Ishikawa (cell line): ENCODE data around the gene EDN2.

Source experiments
- CEBPB ChIP-seq: IDR thresholded peaks from 2 replicates; pipeline ENCODE4 v1.6.1; 2012
- CREB1 ChIP-seq: IDR thresholded peaks from 2 replicates; pipeline ENCODE4 v1.6.1; 2012; ENCODE audit warnings: low read depth
- EGR1 ChIP-seq: IDR thresholded peaks from 2 replicates; pipeline ENCODE4 v1.6.1; 2012
- EP300 ChIP-seq: IDR thresholded peaks from 2 replicates; pipeline ENCODE4 v1.6.1; 2012; ENCODE audit warnings: borderline replicate concordance
- FOXM1 ChIP-seq: IDR thresholded peaks from 2 replicates; pipeline ENCODE4 v1.6.1; 2012; ENCODE audit warnings: low read depth, borderline replicate concordance
- NFIC ChIP-seq: IDR thresholded peaks from 2 replicates; pipeline ENCODE4 v1.6.1; 2012
- RAD21 ChIP-seq: IDR thresholded peaks from 2 replicates; pipeline ENCODE4 v1.6.1; 2012; ENCODE audit warnings: low read depth
- REST ChIP-seq: IDR thresholded peaks from 2 replicates; pipeline ENCODE4 v1.6.1; 2012; ENCODE audit warnings: low read depth, mild to moderate bottlenecking
- TAF1 ChIP-seq: IDR thresholded peaks from 2 replicates; pipeline ENCODE4 v1.6.1; 2012; ENCODE audit warnings: low read depth, mild to moderate bottlenecking
- TCF12 ChIP-seq: IDR thresholded peaks from 2 replicates; pipeline ENCODE4 v1.6.1; 2012; ENCODE audit warnings: low read depth
- TEAD4 ChIP-seq: IDR thresholded peaks from 2 replicates; pipeline ENCODE4 v1.6.1; 2012
- YY1 ChIP-seq: IDR thresholded peaks from 2 replicates; pipeline ENCODE4 v1.6.1; 2012; ENCODE audit warnings: low read depth
- ZBTB7A ChIP-seq: IDR thresholded peaks from 2 replicates; pipeline ENCODE4 v1.6.1; 2012; ENCODE audit warnings: low read depth
- TF ChIP-seq, protein P1 (sequence below): IDR thresholded peaks from 2 replicates; pipeline ENCODE4 v1.6.1; 2012
- TF ChIP-seq, protein P2 (sequence below): IDR thresholded peaks from 2 replicates; pipeline ENCODE4 v1.6.1; 2012

The EDN2 gene

GRCh38 chr1:41436281-41437010, 48.0 kb downstream of the EDN2 start:
- TF ChIP-seq, protein P1, sequence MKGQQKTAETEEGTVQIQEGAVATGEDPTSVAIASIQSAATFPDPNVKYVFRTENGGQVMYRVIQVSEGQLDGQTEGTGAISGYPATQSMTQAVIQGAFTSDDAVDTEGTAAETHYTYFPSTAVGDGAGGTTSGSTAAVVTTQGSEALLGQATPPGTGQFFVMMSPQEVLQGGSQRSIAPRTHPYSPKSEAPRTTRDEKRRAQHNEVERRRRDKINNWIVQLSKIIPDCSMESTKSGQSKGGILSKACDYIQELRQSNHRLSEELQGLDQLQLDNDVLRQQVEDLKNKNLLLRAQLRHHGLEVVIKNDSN = no peak
- no peak for TF ChIP-seq TCF12
- TF ChIP-seq YY1 = no peak
- no peak for TF ChIP-seq EP300
- TF ChIP-seq FOXM1 = no peak
- no peak for TF ChIP-seq REST
- no peak for TF ChIP-seq CREB1
- TF ChIP-seq CEBPB = no peak

DNA sequence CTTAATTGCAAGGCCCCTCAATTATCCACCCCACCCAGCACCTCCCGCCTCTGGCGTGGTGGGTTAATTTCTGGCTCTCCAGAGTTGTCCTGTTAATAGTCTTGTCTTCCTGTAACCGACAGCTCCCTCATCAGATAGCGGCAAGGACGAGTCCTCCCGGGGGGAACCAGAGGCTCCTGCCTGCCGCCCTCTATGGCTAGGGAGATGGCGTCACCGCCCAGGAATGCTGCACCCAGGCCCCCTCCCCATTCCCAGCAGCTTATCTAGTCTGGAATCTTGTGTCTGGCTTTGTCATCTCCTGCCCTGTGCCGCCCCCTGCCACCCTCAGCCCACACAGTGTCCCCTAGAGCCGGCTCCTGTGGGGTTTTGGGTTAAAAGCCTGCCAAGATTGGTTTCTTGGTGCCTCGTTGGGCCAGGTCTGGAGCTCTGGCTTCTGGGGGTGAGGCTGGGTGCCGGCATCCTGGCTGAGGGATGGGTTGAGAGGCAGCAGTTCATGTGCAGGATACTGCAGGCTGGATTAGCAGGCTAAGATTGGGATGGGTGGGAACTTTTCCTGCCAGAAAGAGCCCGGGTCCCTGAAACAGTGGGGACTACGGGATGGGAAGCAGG, 48.8 kb downstream of the EDN2 start:
- TF ChIP-seq YY1 (no peak), TCF12 (no peak), EP300 (no peak), TEAD4 (no peak), TAF1 (no peak), ZBTB7A (no peak), CREB1 (no peak), FOXM1 (no peak), CEBPB (no peak), RAD21 (no peak), EGR1 (no peak), NFIC (no peak), REST (no peak)
- TF ChIP-seq, protein P1 = no peak
- TF ChIP-seq, protein P2, sequence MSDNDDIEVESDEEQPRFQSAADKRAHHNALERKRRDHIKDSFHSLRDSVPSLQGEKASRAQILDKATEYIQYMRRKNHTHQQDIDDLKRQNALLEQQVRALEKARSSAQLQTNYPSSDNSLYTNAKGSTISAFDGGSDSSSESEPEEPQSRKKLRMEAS = no peak

DNA sequence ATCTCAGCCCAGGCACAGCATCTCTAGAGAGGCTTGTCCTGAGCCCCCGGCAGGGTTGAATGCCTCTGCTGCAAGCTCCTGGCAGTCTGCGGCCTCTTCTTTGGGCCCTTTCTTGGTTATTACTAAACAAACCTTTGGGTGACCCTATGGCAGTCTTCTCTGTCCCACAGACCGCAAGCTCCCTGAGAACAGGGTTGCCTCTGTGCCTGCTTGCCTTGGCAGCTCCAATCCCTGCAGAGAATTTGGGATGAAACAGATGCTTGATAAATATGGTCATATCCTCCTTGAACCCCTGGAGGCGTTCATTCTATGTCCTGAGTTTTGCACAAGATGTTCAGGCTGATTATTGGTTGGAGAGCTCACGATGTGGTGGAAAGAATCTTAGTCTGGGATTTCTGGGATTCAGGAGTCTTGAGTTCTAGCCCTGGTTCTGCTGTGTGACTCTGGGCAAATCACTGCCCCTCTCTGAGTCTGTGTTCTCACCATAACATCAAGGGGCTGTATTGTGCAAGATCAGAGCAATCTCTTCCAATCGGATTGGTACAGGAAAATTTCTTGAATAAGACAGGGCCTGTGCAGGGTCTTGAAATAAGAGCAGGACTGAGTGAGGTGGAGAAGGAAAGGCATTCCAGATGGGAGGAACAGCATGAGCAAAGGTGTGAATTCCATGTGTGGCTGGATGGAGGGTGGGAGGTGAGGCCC, 49.6 kb downstream of the EDN2 start:
- TF ChIP-seq TAF1 = no peak

DNA sequence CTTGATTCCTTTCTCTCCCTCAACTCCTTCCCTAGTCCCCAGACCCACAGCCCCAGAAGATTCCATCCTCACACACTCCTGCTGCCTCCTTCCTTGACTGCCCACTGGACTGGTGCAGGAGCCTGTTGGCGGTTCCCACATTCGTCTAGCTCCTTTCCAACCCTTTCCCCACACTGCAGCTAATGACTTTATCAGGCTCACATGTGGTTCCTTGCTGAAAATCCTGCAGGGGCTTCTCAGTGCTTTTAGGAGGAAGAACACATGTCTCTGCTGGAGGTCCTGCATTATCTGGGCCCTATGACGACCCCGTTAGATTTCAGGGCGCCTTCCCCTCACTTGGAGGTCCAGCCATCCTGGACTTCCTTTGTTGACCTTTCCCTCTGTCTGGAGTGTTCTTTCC, 50.2 kb downstream of the EDN2 start:
- TF ChIP-seq RAD21 (no peak), TEAD4 (no peak), FOXM1 (no peak), ZBTB7A (no peak), CEBPB (no peak), REST (no peak), TCF12 (no peak), TAF1 (no peak), EGR1 (no peak), CREB1 (no peak), YY1 (no peak), EP300 (no peak), NFIC (no peak)
- TF ChIP-seq, protein P1 = no peak
- TF ChIP-seq, protein P2 = no peak
